Caco-2 (cell line): ENCODE measurements around the gene PDGFRB. TPM values are rescaled to one million over a fixed set of nuclear protein-coding genes. Genes with fewer than 3 reads are reported as not detected.

Source experiments
- BruUV-seq: library from RNA; stranded (reverse); fragments of 400-500 nt; replicated peaks from 2 replicates; lab custom pipeline; 2021; lab: Mats Ljungman, UMichigan
- CTCF ChIA-PET: fragments of 300-600 bp; sonication (Branson Sonifier 250); formaldehyde crosslinking; loops from one replicate; lab custom pipeline; 2022; ENCODE audit warnings: antibody characterized with exemption; lab: Charles Lee
- POLR2A ChIA-PET: fragments of 300-600 bp; sonication (Branson Sonifier 250); formaldehyde crosslinking; loops from one replicate; lab custom pipeline; 2022; ENCODE audit warnings: antibody characterized with exemption; lab: Charles Lee
- DNase-seq, 2 experiments: peaks; one replicate each; pipeline versions ENCODE4 v3.0.0 to v3.0.0-alpha.2; 2020 to 2022
- H3K27me3 ChIP-seq: replicated peaks from 2 replicates; pipeline ENCODE4 v1.6.0; 2011; ENCODE audit warnings: low read length; ENCODE audit not compliant: control insufficient read depth, insufficient read depth
- H3K36me3 ChIP-seq: 2 replicates; pipeline ENCODE4 v1.5.1; 2011; ENCODE audit warnings: low read length; ENCODE audit not compliant: control insufficient read depth, insufficient read depth
- H3K4me1 ChIP-seq: fragments of 250-450 bp; sonication (Bioruptor Pico); 2 replicates; pipeline ENCODE4 v1.5.1; 2020; ENCODE audit warnings: mild to moderate bottlenecking
- H3K4me3 ChIP-seq: 2 replicates; pipeline ENCODE4 v1.5.1; 2011; ENCODE audit warnings: low read depth, mild to moderate bottlenecking, control low read depth, low read length
- H3K9me3 ChIP-seq: fragments of 250-450 bp; sonication (Bioruptor Pico); 2 replicates; pipeline ENCODE4 v1.5.1; 2020; ENCODE audit warnings: mild to moderate bottlenecking, moderate library complexity
- H3K27ac Mint-ChIP-seq: one replicate; pipeline ENCODE4 v1.8.0; 2022; ENCODE audit warnings: mixed read lengths; ENCODE audit not compliant: unreplicated experiment
- H3K27me3 Mint-ChIP-seq: one replicate; pipeline ENCODE4 v1.8.0; 2022; ENCODE audit warnings: mixed read lengths; ENCODE audit not compliant: insufficient read depth, unreplicated experiment
- H3K36me3 Mint-ChIP-seq: one replicate; pipeline ENCODE4 v1.8.0; 2022; ENCODE audit warnings: mild to moderate bottlenecking, mixed read lengths; ENCODE audit not compliant: insufficient read depth, unreplicated experiment
- H3K4me1 Mint-ChIP-seq: one replicate; pipeline ENCODE4 v1.8.0; 2022; ENCODE audit warnings: low read depth, mixed read lengths; ENCODE audit not compliant: unreplicated experiment
- H3K4me3 Mint-ChIP-seq: one replicate; pipeline ENCODE4 v1.8.0; 2022; ENCODE audit warnings: mild to moderate bottlenecking, moderate library complexity, mixed read lengths; ENCODE audit not compliant: unreplicated experiment
- H3K9me3 Mint-ChIP-seq: one replicate; pipeline ENCODE4 v1.8.0; 2022; ENCODE audit warnings: mixed read lengths; ENCODE audit not compliant: unreplicated experiment
- intact Hi-C: fragments of 100-400 bp; cut with micrococcal nuclease; formaldehyde crosslinking; loops from one replicate; pipeline ENCODE4 v1.10.0; 2022; ENCODE audit not compliant: unreplicated experiment
- total RNA-seq: library from RNA; stranded (reverse); gene quantifications from 2 replicates; pipeline ENCODE4 v1.2.3, GENCODE V29; 2022
- TF ChIP-seq, protein P1 (sequence below), 2 experiments: fragments of 200-600 bp in 1 of 2; IDR thresholded peaks; 1 replicate in 1 of 2; 2 replicates in 1 of 2; pipeline versions ENCODE4 v1.5.1 to v1.8.0; 2011 to 2022; ENCODE audit warnings: antibody characterized with exemption in 1 of 2, control low read depth in 1 of 2, inconsistent platforms in 1 of 2, low read depth in 1 of 2, low read length in 1 of 2, mild to moderate bottlenecking in 1 of 2, moderate library complexity in 1 of 2; ENCODE audit not compliant: insufficient read depth in 1 of 2, severe bottlenecking in 1 of 2, unreplicated experiment in 1 of 2

Gene PDGFRB
- total RNA-seq, 1 experiment from 2014 or later: 5.9 TPM

GRCh38 chr5:150202501-150202900 is 46.9 kb upstream of the PDGFRB start:
- intact Hi-C loops: no loop called here
- Histone ChIP-seq H3K9me3 (no peaks in the 10 kb centered on the region), H3K27me3 (no peaks in the 10 kb centered on the region), H3K36me3 (no peaks in the 10 kb centered on the region), H3K4me1 (no peaks in the 10 kb centered on the region), H3K4me3 (no peak overlapping the region)
- DNase-seq: no peak
- Mint-ChIP-seq H3K27ac (no peak overlapping the region), H3K9me3 (no peaks in the 10 kb centered on the region), H3K4me1 (no peaks in the 10 kb centered on the region), H3K27me3 (no peaks in the 10 kb centered on the region), H3K36me3 (no peaks in the 10 kb centered on the region), H3K4me3 (no peak overlapping the region)
- ChIA-PET POLR2A (no interaction called here), CTCF (no interaction called here)
- TF ChIP-seq, protein P1, sequence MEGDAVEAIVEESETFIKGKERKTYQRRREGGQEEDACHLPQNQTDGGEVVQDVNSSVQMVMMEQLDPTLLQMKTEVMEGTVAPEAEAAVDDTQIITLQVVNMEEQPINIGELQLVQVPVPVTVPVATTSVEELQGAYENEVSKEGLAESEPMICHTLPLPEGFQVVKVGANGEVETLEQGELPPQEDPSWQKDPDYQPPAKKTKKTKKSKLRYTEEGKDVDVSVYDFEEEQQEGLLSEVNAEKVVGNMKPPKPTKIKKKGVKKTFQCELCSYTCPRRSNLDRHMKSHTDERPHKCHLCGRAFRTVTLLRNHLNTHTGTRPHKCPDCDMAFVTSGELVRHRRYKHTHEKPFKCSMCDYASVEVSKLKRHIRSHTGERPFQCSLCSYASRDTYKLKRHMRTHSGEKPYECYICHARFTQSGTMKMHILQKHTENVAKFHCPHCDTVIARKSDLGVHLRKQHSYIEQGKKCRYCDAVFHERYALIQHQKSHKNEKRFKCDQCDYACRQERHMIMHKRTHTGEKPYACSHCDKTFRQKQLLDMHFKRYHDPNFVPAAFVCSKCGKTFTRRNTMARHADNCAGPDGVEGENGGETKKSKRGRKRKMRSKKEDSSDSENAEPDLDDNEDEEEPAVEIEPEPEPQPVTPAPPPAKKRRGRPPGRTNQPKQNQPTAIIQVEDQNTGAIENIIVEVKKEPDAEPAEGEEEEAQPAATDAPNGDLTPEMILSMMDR (IDR thresholded peaks at IDR 0.05; ENCODE audit: insufficient read depth in 1 of 2, low read depth in 1 of 2, low read length in 1 of 2, severe bottlenecking in 1 of 2, unreplicated experiment in 1 of 2): no peak
- no TSS peak for BruUV-seq

- H3K27me3 Mint-ChIP-seq: no peaks in the 10 kb centered on the region
- ChIA-PET CTCF (no interaction called here), POLR2A (no interaction called here)
- H3K36me3 Mint-ChIP-seq: no peaks in the 10 kb centered on the region
- BruUV-seq: no TSS peak
- Histone ChIP-seq H3K4me1 (0 out of 2 replicates have a peak, but pooled peaks cover 4% of the 10 kb centered on the region), H3K4me3 (no peak overlapping the region), H3K27me3 (no peaks in the 10 kb centered on the region), H3K9me3 (no peaks in the 10 kb centered on the region), H3K36me3 (no peaks in the 10 kb centered on the region)
- no peak for DNase-seq
- no peaks in the 10 kb centered on the region for H3K9me3 Mint-ChIP-seq
- no peaks in the 10 kb centered on the region for H3K4me1 Mint-ChIP-seq
- intact Hi-C loops: no loop called here
- no peak overlapping the region for H3K27ac Mint-ChIP-seq
- TF ChIP-seq, protein P1 (IDR thresholded peaks at IDR 0.05; ENCODE audit: insufficient read depth in 1 of 2, low read depth in 1 of 2, low read length in 1 of 2, severe bottlenecking in 1 of 2, unreplicated experiment in 1 of 2): no peak
- no peak overlapping the region for H3K4me3 Mint-ChIP-seq
Measured at GRCh38 chr5:150197476-150197875, 41.8 kb upstream of the PDGFRB start.

DNA sequence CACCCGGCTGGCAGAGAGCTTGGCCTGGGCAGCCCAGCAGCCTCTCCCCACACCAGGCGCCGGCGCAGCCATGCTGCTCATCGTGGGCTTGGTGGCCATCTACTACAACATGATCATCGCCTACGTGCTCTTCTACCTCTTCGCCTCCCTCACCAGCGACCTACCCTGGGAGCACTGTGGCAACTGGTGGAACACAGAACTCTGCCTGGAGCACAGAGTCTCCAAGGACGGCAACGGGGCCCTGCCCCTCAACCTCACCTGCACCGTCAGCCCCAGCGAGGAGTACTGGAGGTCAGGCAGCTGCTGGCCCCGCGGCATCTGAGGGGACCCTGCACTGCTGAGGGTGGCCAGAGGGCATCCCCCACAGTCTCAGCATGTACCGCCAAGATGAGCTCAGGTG is 41.3 kb upstream of the PDGFRB start:
- CTCF ChIA-PET: no interaction called here
- no peak for DNase-seq
- Mint-ChIP-seq H3K4me3 (no peak overlapping the region), H3K9me3 (no peaks in the 10 kb centered on the region), H3K4me1 (no peaks in the 10 kb centered on the region), H3K36me3 (no peaks in the 10 kb centered on the region), H3K27me3 (no peaks in the 10 kb centered on the region), H3K27ac (no peak overlapping the region)
- no peaks in the 10 kb centered on the region for H3K27me3 ChIP-seq
- H3K36me3 ChIP-seq: no peaks in the 10 kb centered on the region
- TF ChIP-seq, protein P1 (IDR thresholded peaks at IDR 0.05; ENCODE audit: insufficient read depth in 1 of 2, low read depth in 1 of 2, low read length in 1 of 2, severe bottlenecking in 1 of 2, unreplicated experiment in 1 of 2): no peak
- POLR2A ChIA-PET: no interaction called here
- H3K9me3 ChIP-seq: no peaks in the 10 kb centered on the region
- BruUV-seq: no TSS peak
- H3K4me1 ChIP-seq: 0 out of 2 replicates have a peak, but pooled peaks cover 4% of the 10 kb centered on the region
- no peak overlapping the region for H3K4me3 ChIP-seq
- intact Hi-C loops: no loop called here
